GM12878 (cell line): ENCODE results near the gene MRM3. TPM values are rescaled to one million over a fixed set of nuclear protein-coding genes. Genes with fewer than 3 reads are reported as not detected.

ENCODE experiments used
- ATAC-seq: fragments of 200-7000 bp; cut with Tn5 transposase; 3 replicates; pipeline ENCODE4 v1.9.1; 2020; ENCODE audit warnings: mild to moderate bottlenecking, moderate library complexity
- BruUV-seq: library from RNA; stranded (reverse); fragments of 400-500 nt; replicated peaks from 2 replicates; lab custom pipeline; 2021; lab: Mats Ljungman, UMichigan
- CTCF ChIA-PET: fragments of 300-600 bp; sonication (Branson Sonifier 250); formaldehyde crosslinking; extraction: SDS; loops from one replicate; lab custom pipeline; 2021; ENCODE audit warnings: inconsistent platforms; lab: Yijun Ruan, JAX
- POLR2A ChIA-PET: fragments of 350-600 bp; formaldehyde crosslinking; extraction: SDS; loops from one replicate; lab custom pipeline; 2021; ENCODE audit warnings: inconsistent platforms; lab: Charles Lee
- RAD21 ChIA-PET: fragments of 300-600 bp; sonication (Branson Sonifier 250); formaldehyde crosslinking; loops from one replicate; lab custom pipeline; 2023; ENCODE audit warnings: antibody characterized with exemption; ENCODE audit not compliant: unreplicated experiment; lab: Charles Lee
- SMC1A ChIA-PET: fragments of 300-600 bp; sonication (Branson Sonifier 250); formaldehyde crosslinking; loops from one replicate; lab custom pipeline; 2023; ENCODE audit not compliant: unreplicated experiment, uncharacterized antibody; lab: Charles Lee
- DNase-seq: peaks from one replicate; pipeline ENCODE4 v3.0.0-alpha.2; 2011; ENCODE audit warnings: low read depth, low spot score
- FAIRE-seq: peaks from 3 replicates; lab custom pipeline; 2011; peaks lifted over from hg19 to GRCh38; lab: Jason Lieb, UNC
- H2AFZ ChIP-seq: 2 replicates; pipeline ENCODE4 v1.6.0; 2011; ENCODE audit warnings: low read depth, low read length, control low read depth; ENCODE audit not compliant: control insufficient read depth
- H3K27ac ChIP-seq: 2 replicates; pipeline ENCODE4 v1.5.1; 2011; ENCODE audit warnings: control low read depth; ENCODE audit not compliant: control insufficient read depth, insufficient read depth
- H3K27me3 ChIP-seq, 2 experiments: replicated peaks in 1 of 2; 2 replicates each; pipeline versions ENCODE4 v1.6.0 to v1.6.1; 2011; ENCODE audit warnings: low read length in 1 of 2; ENCODE audit not compliant: control insufficient read depth in 2 of 2, insufficient read depth in 2 of 2
- H3K36me3 ChIP-seq, 2 experiments: 2 replicates each; pipeline ENCODE4 v1.5.1; 2011; ENCODE audit warnings: low read length in 1 of 2; ENCODE audit not compliant: control insufficient read depth in 2 of 2, insufficient read depth in 2 of 2
- H3K4me1 ChIP-seq: 2 replicates; pipeline ENCODE4 v1.6.1; 2011; ENCODE audit warnings: mild to moderate bottlenecking, low read length, moderate library complexity, mixed read lengths; ENCODE audit not compliant: control insufficient read depth, insufficient read depth
- H3K4me2 ChIP-seq: 2 replicates; pipeline ENCODE4 v1.6.0; 2011; ENCODE audit warnings: control low read depth; ENCODE audit not compliant: control insufficient read depth, insufficient read depth
- H3K4me3 ChIP-seq: fragments of 200-600 bp; sonication (generic); 2 replicates; pipeline ENCODE4 v1.5.1; 2016
- H3K79me2 ChIP-seq: 2 replicates; pipeline ENCODE4 v1.6.0; 2011; ENCODE audit warnings: low read length; ENCODE audit not compliant: control insufficient read depth, insufficient read depth
- H3K9ac ChIP-seq: 2 replicates; pipeline ENCODE4 v1.8.0; 2011; ENCODE audit warnings: low read length, control low read depth, mixed read lengths; ENCODE audit not compliant: control insufficient read depth, insufficient read depth
- H3K9me3 ChIP-seq: replicated peaks from 3 replicates; pipeline ENCODE4 v1.5.1; 2011; ENCODE audit warnings: mild to moderate bottlenecking, low read length; ENCODE audit not compliant: control insufficient read depth, insufficient read depth
- H4K20me1 ChIP-seq: 2 replicates; pipeline ENCODE4 v1.6.0; 2011; ENCODE audit not compliant: control insufficient read depth, insufficient read depth
- BHLHE40 ChIP-seq, 2 experiments: fragments of 450-650 bp in 1 of 2; IDR thresholded peaks; 2 replicates each; pipeline ENCODE4 v1.6.1; 2011 to 2017; ENCODE audit warnings: low read depth in 2 of 2, borderline replicate concordance in 1 of 2, improper control_type of control experiment in 1 of 2, low read length in 1 of 2, mild to moderate bottlenecking in 1 of 2
- CHD2 ChIP-seq: IDR thresholded peaks from 2 replicates; pipeline ENCODE4 v1.6.1; 2011; ENCODE audit warnings: low read depth, low read length, improper control_type of control experiment, borderline replicate concordance
- E2F4 ChIP-seq: IDR thresholded peaks from 2 replicates; pipeline ENCODE4 v1.6.1; 2012; ENCODE audit warnings: low read depth, low read length, improper control_type of control experiment
- GATAD2B ChIP-seq: fragments of 450-650 bp; conservative IDR thresholded peaks from 2 replicates; pipeline ENCODE4 v1.6.1; 2017; ENCODE audit warnings: low read depth, mild to moderate bottlenecking, moderate library complexity
- KDM1A ChIP-seq: fragments of 200-600 bp; sonication (generic); IDR thresholded peaks from 2 replicates; pipeline ENCODE4 v1.6.1; 2016; ENCODE audit warnings: borderline replicate concordance
- MTA2 ChIP-seq: fragments of 450-650 bp; IDR thresholded peaks from 2 replicates; pipeline ENCODE4 v1.6.1; 2016; ENCODE audit warnings: low read depth, mild to moderate bottlenecking, moderate library complexity
- NBN ChIP-seq: fragments of 450-650 bp; IDR thresholded peaks from 2 replicates; pipeline ENCODE4 v1.6.1; 2016
- PKNOX1 ChIP-seq: fragments of 450-650 bp; IDR thresholded peaks from 2 replicates; pipeline ENCODE4 v1.6.1; 2016; ENCODE audit warnings: mild to moderate bottlenecking
- RELA ChIP-seq: fragments of 450-650 bp; IDR thresholded peaks from 2 replicates; pipeline ENCODE4 v1.8.0; 2014; ENCODE audit warnings: borderline replicate concordance; ENCODE audit not compliant: partially characterized antibody
- ZBED1 ChIP-seq: IDR thresholded peaks from 2 replicates; pipeline ENCODE4 v1.6.1; 2016; ENCODE audit warnings: borderline replicate concordance
- ZNF217 ChIP-seq: fragments of 450-650 bp; IDR thresholded peaks from 2 replicates; pipeline ENCODE4 v1.6.1; 2017; ENCODE audit warnings: antibody characterized with exemption, mild to moderate bottlenecking
- ZNF687 ChIP-seq: fragments of 450-650 bp; IDR thresholded peaks from 2 replicates; pipeline ENCODE4 v1.6.1; 2017; ENCODE audit warnings: mild to moderate bottlenecking, moderate library complexity
- WGBS: methylation state at CpG from one replicate; pipeline ENCODE4 v1.1.6; 2016; ENCODE audit warnings: low lambda C conversion rate; ENCODE audit not compliant: insufficient replicate concordance, insufficient coverage; ENCODE audit errors: missing lambda C conversion rate; 5-methylcytosine and 5-hydroxymethylcytosine counted together
- in situ Hi-C: fragments of 300-500 bp; cut with MboI; formaldehyde crosslinking; loops from 9 replicates; pipeline ENCODE4 v1.14.3; 2018; ENCODE audit warnings: mixed read lengths
- intact Hi-C: fragments of 100-400 bp; cut with micrococcal nuclease; formaldehyde crosslinking; loops from one replicate; pipeline ENCODE4 v1.14.2; 2022; ENCODE audit not compliant: unreplicated experiment
- polyA plus RNA-seq, 11 experiments: library from polyadenylated mRNA; depleted of rRNA in 4 of 11; unstranded in 6 of 11; stranded (reverse) in 5 of 11; fragments of >200 nt; fragmentation: Nextera tagmentation in 4 of 11; fragmentation: Illumina TruSeq in 1 of 11; extraction: Ambion mirVana in 4 of 11; extraction: Trizol in 1 of 11; gene quantifications; 1 replicate in 1 of 11; 2 replicates in 10 of 11; pipeline versions ENCODE4 v1.2.1 to v1.2.3, GENCODE V29; 2011 to 2016; ENCODE audit warnings: inconsistent platforms in 2 of 11, missing spikeins in 2 of 11, low read depth in 1 of 11
- total RNA-seq, 4 experiments: library from RNA; depleted of rRNA in 3 of 4; stranded (reverse); fragments of >200 nt in 3 of 4; fragmentation: Illumina TruSeq in 1 of 4; extraction: Trizol in 1 of 4; gene quantifications; 2 replicates each; pipeline versions ENCODE4 v1.2.1 to v1.2.3, GENCODE V29; 2013 to 2021

The MRM3 gene
- total and polyA plus RNA-seq, 10 of the 15 experiments (the other 5 are each of a cell fraction or from before 2014, with no cell fraction given) = 2.3 to 48.9 (median 26.6) TPM

GRCh38 chr17:838486-838885 lies 56.3 kb downstream of the MRM3 start:
- H3K36me3 ChIP-seq = no peaks in the 10 kb centered on the region
- BruUV-seq = no TSS peak
- no peaks in the 10 kb centered on the region for H3K27me3 ChIP-seq
- H3K4me1 ChIP-seq = no peaks in the 10 kb centered on the region
- FAIRE-seq = no peak
- no peak overlapping the region for H3K27ac ChIP-seq
- ChIA-PET CTCF (no interaction called here), SMC1A (no interaction called here), POLR2A (no interaction called here), RAD21 (no interaction called here)
- H3K4me2 ChIP-seq = no peak overlapping the region
- no peaks in the 10 kb centered on the region for H3K79me2 ChIP-seq
- WGBS = 62% methylated on average over 11 of the region's 11 CpGs
- no peak overlapping the region for H3K9ac ChIP-seq
- DNase-seq = no peak
- H4K20me1 ChIP-seq = no peaks in the 10 kb centered on the region
- no peak overlapping the region for H2AFZ ChIP-seq
- ATAC-seq = no peak
- intact Hi-C loops (no loop called here), in situ Hi-C loops (no loop called here)
- H3K4me3 ChIP-seq = no peak overlapping the region
- no peaks in the 10 kb centered on the region for H3K9me3 ChIP-seq
- TF ChIP-seq PKNOX1 (no peak), BHLHE40 (IDR thresholded peaks at IDR 0.05; ENCODE audit: borderline replicate concordance in 1 of 2, low read depth in 2 of 2, low read length in 1 of 2) (no peak)

GRCh38 chr17:841313-841712 lies 59.2 kb downstream of the MRM3 start:
- Histone ChIP-seq H3K36me3 (no peaks in the 10 kb centered on the region), H3K4me3 (no peak overlapping the region), H3K79me2 (no peaks in the 10 kb centered on the region), H3K27ac (no peak overlapping the region), H2AFZ (no peak overlapping the region), H3K9ac (no peak overlapping the region), H3K4me2 (no peak overlapping the region), H3K4me1 (no peaks in the 10 kb centered on the region), H3K27me3 (no peaks in the 10 kb centered on the region), H3K9me3 (no peaks in the 10 kb centered on the region), H4K20me1 (no peaks in the 10 kb centered on the region)
- no TSS peak for BruUV-seq
- 64% methylated on average over 33 of the region's 33 CpGs for WGBS
- POLR2A ChIA-PET = no interaction called here
- no peak for FAIRE-seq
- intact Hi-C loops = no loop called here
- in situ Hi-C loops = no loop called here
- RAD21 ChIA-PET = no interaction called here
- DNase-seq = no peak
- no peak for ATAC-seq
- SMC1A ChIA-PET = no interaction called here
- no peak for TF ChIP-seq ZBED1
- TF ChIP-seq GATAD2B = no peak
- no peak for TF ChIP-seq ZNF687
- TF ChIP-seq NBN = no peak
- no peak for TF ChIP-seq KDM1A
- TF ChIP-seq ZNF217 = no peak
- TF ChIP-seq CHD2 = no peak
- no peak for TF ChIP-seq MTA2
- no peak for TF ChIP-seq E2F4
- TF ChIP-seq RELA = no peak
- CTCF ChIA-PET = no interaction called here
